ENCODE measurements around the gene MACIR. TPM values are rescaled to one million over a fixed set of nuclear protein-coding genes. Genes with fewer than 3 reads are reported as not detected.

Gene MACIR
- total and polyA plus RNA-seq, 2 of the 13 experiments (the other 11 are each of a cell fraction or from before 2014, with no cell fraction given) = 2.4 to 4.4 TPM

GRCh38 chr5:103254921-103255320 is 3.6 kb upstream of the MACIR start:
- Histone ChIP-seq H3K4me2 (ENCODE audit: low read depth, low read length) (no peak overlapping the region), H3K9ac (ENCODE audit: insufficient read depth, low read depth, low read length) (no peak overlapping the region), H3K9me3 (ENCODE audit: low read length) (no peaks in the 10 kb centered on the region), H3K4me1 (ENCODE audit: insufficient read depth, low read length) (peaks cover 12% of the 10 kb centered on the region), H3K79me2 (ENCODE audit: insufficient read depth, low read length) (peaks cover 1% of the 10 kb centered on the region), H3K27ac (ENCODE audit: extremely low read length, insufficient read depth, low read length) (no peak overlapping the region), H3K4me3 (replicated peaks in 1 of 3; ENCODE audit: insufficient read depth in 1 of 3, low read depth in 2 of 3, low read length in 3 of 3) (no peak overlapping the region), H2AFZ (ENCODE audit: low read length) (no peak overlapping the region), H4K20me1 (ENCODE audit: insufficient read depth, low read length) (no peaks in the 10 kb centered on the region), H3K36me3 (replicated peaks in 1 of 2; ENCODE audit: control insufficient read depth in 1 of 2, insufficient read depth in 2 of 2, low read length in 2 of 2) (no peaks in the 10 kb centered on the region), H3K27me3 (ENCODE audit: control insufficient read depth in 1 of 2, insufficient read depth in 2 of 2, low read length in 2 of 2) (peaks cover 0 to 3% of the 10 kb centered on the region in 2 experiments; a peak in 1 of 5 replicates)
- in situ Hi-C loops (cut with HindIII; ENCODE audit: extremely low pct_ligation_motif_present, low pct_unique_long_range_greater_than_20kb) = no loop called here
- intact Hi-C loops (cut with micrococcal nuclease; ENCODE audit: unreplicated experiment) = loop anchor here (10.0 kb wide), 1 partner anchor 120 kb away; no protein-coding TSS in a partner anchor
- TF ChIP-seq ZBTB38 (CRISPR knock-in tag; IDR thresholded peaks at IDR 0.05) = no peak
- TF ChIP-seq SRSF9 (IDR thresholded peaks at IDR 0.05; ENCODE audit: borderline replicate concordance, insufficient read depth, low read depth, low read length, poor library complexity, severe bottlenecking) = no peak
- TF ChIP-seq DNMT1 (CRISPR knock-in tag; IDR thresholded peaks at IDR 0.05) = no peak
- no peak for TF ChIP-seq PHB2 (IDR thresholded peaks at IDR 0.05; ENCODE audit: partially characterized antibody)
- TF ChIP-seq BATF2 (CRISPR knock-in tag; IDR thresholded peaks at IDR 0.05) = no peak
- TF ChIP-seq HOMEZ (CRISPR knock-in tag; IDR thresholded peaks at IDR 0.05; ENCODE audit: low read depth) = no peak
- TF ChIP-seq ZNF460 (CRISPR knock-in tag; IDR thresholded peaks at IDR 0.05; ENCODE audit: borderline replicate concordance) = no peak
- TF ChIP-seq ZNF276 (CRISPR knock-in tag; IDR thresholded peaks at IDR 0.05; ENCODE audit: low read depth) = no peak
- no peak for TF ChIP-seq HNRNPH1 (optimal IDR thresholded peaks at IDR 0.05; ENCODE audit: low read depth, low read length)
- no peak for TF ChIP-seq MEIS1 (CRISPR knock-in tag; IDR thresholded peaks at IDR 0.05; ENCODE audit: borderline replicate concordance)
- no peak for TF ChIP-seq SYNCRIP (IDR thresholded peaks at IDR 0.05; ENCODE audit: insufficient read depth, low read depth, low read length)
- TF ChIP-seq HNF1A (IDR thresholded peaks at IDR 0.05; ENCODE audit: low read depth) = no peak
- no peak for TF ChIP-seq HNF1A (CRISPR knock-in tag; IDR thresholded peaks at IDR 0.05; ENCODE audit: borderline replicate concordance)
- no peak for TF ChIP-seq SAP130 (CRISPR knock-in tag; IDR thresholded peaks at IDR 0.05; ENCODE audit: low read depth)
- ChIA-PET CTCF (ENCODE audit: low intra/inter-chr PET ratio, low total read pairs) (no interaction called here), POLR2A (no interaction called here)
- WGBS (ENCODE audit: low lambda C conversion rate) = no CpG with 5 or more reads among the region's 1 CpG
- DNase-seq (ENCODE audit: low spot score) = no peak
- no peak for FAIRE-seq
- ATAC-seq = no peak
- BruUV-seq (replicated peaks) = no TSS peak

Data from HepG2 (cell line).